Measurements from ENCODE around the gene ASAP3.

Gene ASAP3

DNA sequence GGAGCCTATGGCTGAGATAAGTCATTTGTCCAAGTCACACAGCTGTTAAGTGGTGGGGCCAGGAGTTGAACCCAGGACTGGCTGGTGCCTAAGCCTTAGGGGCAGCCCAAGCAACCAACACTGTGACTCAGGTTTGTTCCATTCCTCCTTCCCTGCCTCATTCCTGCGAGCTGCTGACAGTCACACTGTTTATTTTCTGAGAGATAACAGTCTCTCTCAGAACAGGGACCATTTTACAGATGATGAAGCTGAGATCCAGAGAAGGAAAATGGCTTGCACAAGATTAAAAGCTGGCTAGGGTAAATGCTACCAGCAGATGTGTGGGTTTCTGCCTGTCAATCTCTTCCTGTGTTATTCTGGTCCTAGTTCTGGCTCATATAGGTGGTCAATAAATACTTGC is 35.1 kb downstream of the ASAP3 start (continued):
- TF ChIP-seq ARNTL (CRISPR knock-in tag; IDR thresholded peaks at IDR 0.05; ENCODE audit: borderline replicate concordance, low read depth) (no peak), ZC3H10 (CRISPR knock-in tag; IDR thresholded peaks at IDR 0.05) (no peak), PPARA (CRISPR knock-in tag; IDR thresholded peaks at IDR 0.05; ENCODE audit: borderline replicate concordance) (no peak)

DNA sequence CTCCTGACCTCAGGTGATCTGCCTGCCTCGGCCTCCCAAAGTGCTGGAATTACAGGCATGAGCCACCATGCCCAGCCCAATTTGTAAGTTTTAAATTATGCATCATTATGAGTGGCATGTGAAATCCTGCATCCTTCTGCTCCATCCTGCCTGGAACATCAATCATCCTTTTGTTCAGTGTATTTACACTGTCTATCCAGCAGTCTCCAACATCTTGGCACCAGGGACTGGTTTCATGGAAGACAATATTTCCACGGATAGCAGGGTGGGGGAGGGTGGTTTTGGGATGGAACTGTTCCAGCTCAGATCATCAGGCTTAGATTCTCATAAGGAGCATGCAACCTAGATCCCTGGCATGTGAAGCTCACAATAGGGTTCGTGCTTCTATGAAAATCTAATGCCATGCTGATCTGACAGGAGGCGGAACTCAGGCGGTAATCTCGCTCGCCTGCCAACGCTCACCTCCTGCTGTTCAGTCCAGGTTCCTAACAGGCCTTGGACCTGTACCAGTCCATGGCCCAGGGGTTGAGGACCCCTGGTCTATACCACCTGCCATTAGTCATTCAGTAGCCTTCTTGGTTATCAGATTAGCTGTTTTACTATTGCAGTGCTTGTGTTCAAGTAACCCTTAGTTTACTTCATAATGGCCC is 37.2 kb downstream of the ASAP3 start:
- TF ChIP-seq, protein P1, sequence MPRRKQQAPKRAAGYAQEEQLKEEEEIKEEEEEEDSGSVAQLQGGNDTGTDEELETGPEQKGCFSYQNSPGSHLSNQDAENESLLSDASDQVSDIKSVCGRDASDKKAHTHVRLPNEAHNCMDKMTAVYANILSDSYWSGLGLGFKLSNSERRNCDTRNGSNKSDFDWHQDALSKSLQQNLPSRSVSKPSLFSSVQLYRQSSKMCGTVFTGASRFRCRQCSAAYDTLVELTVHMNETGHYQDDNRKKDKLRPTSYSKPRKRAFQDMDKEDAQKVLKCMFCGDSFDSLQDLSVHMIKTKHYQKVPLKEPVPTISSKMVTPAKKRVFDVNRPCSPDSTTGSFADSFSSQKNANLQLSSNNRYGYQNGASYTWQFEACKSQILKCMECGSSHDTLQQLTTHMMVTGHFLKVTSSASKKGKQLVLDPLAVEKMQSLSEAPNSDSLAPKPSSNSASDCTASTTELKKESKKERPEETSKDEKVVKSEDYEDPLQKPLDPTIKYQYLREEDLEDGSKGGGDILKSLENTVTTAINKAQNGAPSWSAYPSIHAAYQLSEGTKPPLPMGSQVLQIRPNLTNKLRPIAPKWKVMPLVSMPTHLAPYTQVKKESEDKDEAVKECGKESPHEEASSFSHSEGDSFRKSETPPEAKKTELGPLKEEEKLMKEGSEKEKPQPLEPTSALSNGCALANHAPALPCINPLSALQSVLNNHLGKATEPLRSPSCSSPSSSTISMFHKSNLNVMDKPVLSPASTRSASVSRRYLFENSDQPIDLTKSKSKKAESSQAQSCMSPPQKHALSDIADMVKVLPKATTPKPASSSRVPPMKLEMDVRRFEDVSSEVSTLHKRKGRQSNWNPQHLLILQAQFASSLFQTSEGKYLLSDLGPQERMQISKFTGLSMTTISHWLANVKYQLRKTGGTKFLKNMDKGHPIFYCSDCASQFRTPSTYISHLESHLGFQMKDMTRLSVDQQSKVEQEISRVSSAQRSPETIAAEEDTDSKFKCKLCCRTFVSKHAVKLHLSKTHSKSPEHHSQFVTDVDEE (CRISPR knock-in tag; IDR thresholded peaks at IDR 0.05), result no peak
- ATAC-seq, result no peak

DNA sequence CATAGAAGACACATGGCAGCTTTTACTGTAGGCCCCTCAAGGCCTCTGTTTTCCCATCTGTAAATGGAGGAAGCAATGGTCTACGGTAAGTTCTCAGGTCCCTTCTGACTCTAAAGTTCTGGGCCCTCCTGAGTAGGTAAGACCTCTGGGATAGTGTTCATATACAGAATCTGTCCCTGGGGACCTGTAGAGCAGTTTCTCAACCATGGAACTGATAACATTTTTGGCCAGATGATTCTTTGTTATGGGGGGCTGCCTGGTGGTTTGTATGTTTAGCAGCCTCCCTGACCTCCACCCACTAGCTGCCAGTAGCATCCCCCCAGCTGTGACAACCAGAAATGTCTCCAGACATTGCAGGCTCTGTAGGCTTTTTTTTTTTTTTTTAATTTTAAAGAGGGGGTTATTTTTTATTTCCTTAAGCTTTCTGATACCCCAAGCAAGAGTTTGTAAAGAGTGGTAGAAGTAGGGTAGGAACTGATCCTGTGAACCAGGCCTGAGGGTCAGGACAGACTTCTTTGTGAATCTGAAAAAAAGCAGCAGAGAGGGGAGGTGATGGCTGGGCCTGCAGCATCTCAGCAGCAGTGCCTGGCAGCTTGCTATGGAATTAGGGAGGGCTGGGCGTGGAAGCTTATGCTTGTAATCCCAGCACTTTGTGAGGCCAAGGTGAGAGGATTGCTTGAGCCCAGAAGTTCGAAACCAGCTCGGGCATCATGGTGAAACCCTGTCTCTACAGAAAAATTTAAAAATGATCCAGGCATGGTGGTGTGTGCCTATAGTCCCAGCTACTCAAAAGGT is 39.2 kb downstream of the ASAP3 start:
- no peak for ATAC-seq
- TF ChIP-seq CSDC2 (CRISPR knock-in tag; IDR thresholded peaks at IDR 0.05) (no peak), ZNF565 (CRISPR knock-in tag; conservative IDR thresholded peaks at IDR 0.05; ENCODE audit: low read depth) (no peak), SNAI2 (CRISPR knock-in tag; IDR thresholded peaks at IDR 0.05) (no peak), BACH2 (CRISPR knock-in tag; IDR thresholded peaks at IDR 0.05; ENCODE audit: borderline replicate concordance) (no peak), ZFP30 (CRISPR knock-in tag; IDR thresholded peaks at IDR 0.05) (no peak), ZNF70 (CRISPR knock-in tag; IDR thresholded peaks at IDR 0.05) (no peak), ISL1 (CRISPR knock-in tag; IDR thresholded peaks at IDR 0.05) (no peak), ZNF8 (CRISPR knock-in tag; IDR thresholded peaks at IDR 0.05) (no peak), ZFP3 (CRISPR knock-in tag; IDR thresholded peaks at IDR 0.05) (no peak), RARB (CRISPR knock-in tag; IDR thresholded peaks at IDR 0.05) (no peak), ARNTL (CRISPR knock-in tag; IDR thresholded peaks at IDR 0.05; ENCODE audit: borderline replicate concordance, low read depth) (no peak), ZC3H10 (CRISPR knock-in tag; IDR thresholded peaks at IDR 0.05) (no peak), GLIS3 (CRISPR knock-in tag; IDR thresholded peaks at IDR 0.05) (no peak), OSR1 (CRISPR knock-in tag; IDR thresholded peaks at IDR 0.05) (no peak), PPARA (CRISPR knock-in tag; IDR thresholded peaks at IDR 0.05; ENCODE audit: borderline replicate concordance) (no peak), TOX (CRISPR knock-in tag; IDR thresholded peaks at IDR 0.05; ENCODE audit: borderline replicate concordance) (no peak)
- TF ChIP-seq, protein P2, sequence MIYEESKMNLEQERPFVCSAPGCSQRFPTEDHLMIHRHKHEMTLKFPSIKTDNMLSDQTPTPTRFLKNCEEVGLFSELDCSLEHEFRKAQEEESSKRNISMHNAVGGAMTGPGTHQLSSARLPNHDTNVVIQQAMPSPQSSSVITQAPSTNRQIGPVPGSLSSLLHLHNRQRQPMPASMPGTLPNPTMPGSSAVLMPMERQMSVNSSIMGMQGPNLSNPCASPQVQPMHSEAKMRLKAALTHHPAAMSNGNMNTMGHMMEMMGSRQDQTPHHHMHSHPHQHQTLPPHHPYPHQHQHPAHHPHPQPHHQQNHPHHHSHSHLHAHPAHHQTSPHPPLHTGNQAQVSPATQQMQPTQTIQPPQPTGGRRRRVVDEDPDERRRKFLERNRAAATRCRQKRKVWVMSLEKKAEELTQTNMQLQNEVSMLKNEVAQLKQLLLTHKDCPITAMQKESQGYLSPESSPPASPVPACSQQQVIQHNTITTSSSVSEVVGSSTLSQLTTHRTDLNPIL (CRISPR knock-in tag; IDR thresholded peaks at IDR 0.05; ENCODE audit: low read depth), result no peak
- TF ChIP-seq, protein P1 (CRISPR knock-in tag; IDR thresholded peaks at IDR 0.05), result no peak
- TF ChIP-seq, protein P3, sequence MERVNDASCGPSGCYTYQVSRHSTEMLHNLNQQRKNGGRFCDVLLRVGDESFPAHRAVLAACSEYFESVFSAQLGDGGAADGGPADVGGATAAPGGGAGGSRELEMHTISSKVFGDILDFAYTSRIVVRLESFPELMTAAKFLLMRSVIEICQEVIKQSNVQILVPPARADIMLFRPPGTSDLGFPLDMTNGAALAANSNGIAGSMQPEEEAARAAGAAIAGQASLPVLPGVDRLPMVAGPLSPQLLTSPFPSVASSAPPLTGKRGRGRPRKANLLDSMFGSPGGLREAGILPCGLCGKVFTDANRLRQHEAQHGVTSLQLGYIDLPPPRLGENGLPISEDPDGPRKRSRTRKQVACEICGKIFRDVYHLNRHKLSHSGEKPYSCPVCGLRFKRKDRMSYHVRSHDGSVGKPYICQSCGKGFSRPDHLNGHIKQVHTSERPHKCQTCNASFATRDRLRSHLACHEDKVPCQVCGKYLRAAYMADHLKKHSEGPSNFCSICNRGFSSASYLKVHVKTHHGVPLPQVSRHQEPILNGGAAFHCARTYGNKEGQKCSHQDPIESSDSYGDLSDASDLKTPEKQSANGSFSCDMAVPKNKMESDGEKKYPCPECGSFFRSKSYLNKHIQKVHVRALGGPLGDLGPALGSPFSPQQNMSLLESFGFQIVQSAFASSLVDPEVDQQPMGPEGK (CRISPR knock-in tag; IDR thresholded peaks at IDR 0.05; ENCODE audit: borderline replicate concordance), result no peak
- TF ChIP-seq, protein P4, sequence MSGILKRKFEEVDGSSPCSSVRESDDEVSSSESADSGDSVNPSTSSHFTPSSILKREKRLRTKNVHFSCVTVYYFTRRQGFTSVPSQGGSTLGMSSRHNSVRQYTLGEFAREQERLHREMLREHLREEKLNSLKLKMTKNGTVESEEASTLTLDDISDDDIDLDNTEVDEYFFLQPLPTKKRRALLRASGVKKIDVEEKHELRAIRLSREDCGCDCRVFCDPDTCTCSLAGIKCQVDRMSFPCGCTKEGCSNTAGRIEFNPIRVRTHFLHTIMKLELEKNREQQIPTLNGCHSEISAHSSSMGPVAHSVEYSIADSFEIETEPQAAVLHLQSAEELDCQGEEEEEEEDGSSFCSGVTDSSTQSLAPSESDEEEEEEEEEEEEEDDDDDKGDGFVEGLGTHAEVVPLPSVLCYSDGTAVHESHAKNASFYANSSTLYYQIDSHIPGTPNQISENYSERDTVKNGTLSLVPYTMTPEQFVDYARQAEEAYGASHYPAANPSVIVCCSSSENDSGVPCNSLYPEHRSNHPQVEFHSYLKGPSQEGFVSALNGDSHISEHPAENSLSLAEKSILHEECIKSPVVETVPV (CRISPR knock-in tag; IDR thresholded peaks at IDR 0.05), result no peak
